Measurements from ENCODE around the gene ETFBKMT. TPM values are rescaled to one million over a fixed set of nuclear protein-coding genes. Genes with fewer than 3 reads are reported as not detected.

The ETFBKMT gene
- total and polyA plus RNA-seq, 11 donors, result 2.3 to 7.4 (median 5.9) TPM

DNA sequence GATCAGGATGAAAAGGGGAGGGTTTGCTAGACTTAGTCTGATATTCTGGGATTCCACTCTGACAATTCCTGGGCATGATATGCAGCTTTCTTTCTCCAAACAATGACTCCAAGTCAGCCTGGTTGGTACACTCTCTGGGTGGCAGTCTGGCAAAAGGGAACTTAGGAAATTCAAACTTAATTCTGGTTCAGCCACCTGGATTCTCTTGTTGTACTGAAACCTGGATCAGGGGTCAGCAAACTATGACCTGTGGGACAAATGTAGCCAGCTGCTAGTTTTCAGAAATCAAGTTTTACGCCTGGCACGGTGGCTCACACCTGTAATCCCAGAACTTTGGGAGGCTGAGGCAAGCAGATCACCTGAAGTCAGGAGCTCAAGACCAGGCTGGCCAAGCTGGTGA is 63.1 kb downstream of the ETFBKMT start:
- 94 to 96% (median 95%) methylated on average over 2 of the region's 2 CpGs for WGBS, 4 donors
- Histone ChIP-seq H3K9me3 (peaks cover 0 to 7% (median 0%) of the 10 kb centered on the region in 12 donors), H3K4me1 (peaks cover 0 to 48% (median 7%) of the 10 kb centered on the region in 12 donors), H3K4me3 (no peak overlapping the region), H3K27me3 (no peaks in the 10 kb centered on the region), H3K36me3 (peaks cover 0 to 16% (median 3%) of the 10 kb centered on the region in 9 donors), H3K27ac (no peak overlapping the region)
- TF ChIP-seq POLR2A (IDR thresholded peaks at IDR 0.05), result no peak
- no peak for TF ChIP-seq CTCF (IDR thresholded peaks at IDR 0.05)
- DNase-seq (no peak), ATAC-seq (no peak)
- intact Hi-C loops (cut with DNase I), result loop anchor here in 2 of 10 donors (10.0 kb wide), 2 partner anchors 152 to 232 kb away; partner anchors contain the start of gene RESF1 (in 1 of the 2)

Other genes with a start within 250 kb of the ETFBKMT start
- gene DENND5B, start 68.6 kb upstream of the ETFBKMT start, total RNA-seq, result 10 to 100 TPM; 32.1 to 58.9 (median 44.0) TPM
- 10 to 100 TPM in 1 of 2 donors, 1 to 10 TPM in 1; 8.2 to 16.7 TPM for gene DENND5B, start 68.6 kb upstream of the ETFBKMT start, polyA plus RNA-seq
- gene AMN1, start 69.3 kb downstream of the ETFBKMT start, total RNA-seq, result 10 to 100 TPM in 8 of 9 donors, 1 to 10 TPM in 1; 8.5 to 22.5 (median 16.4) TPM
- gene AMN1, start 69.3 kb downstream of the ETFBKMT start, polyA plus RNA-seq, result 10 to 100 TPM; 11.0 to 12.8 TPM